Midbrain (tissue), 1 donor: Measurements from ENCODE around the gene EBLN1.

Experiments
- DNase-seq: peaks from one replicate; lab custom pipeline; 2025; lab: John Stamatoyannopoulos, UW

Gene EBLN1

DNA sequence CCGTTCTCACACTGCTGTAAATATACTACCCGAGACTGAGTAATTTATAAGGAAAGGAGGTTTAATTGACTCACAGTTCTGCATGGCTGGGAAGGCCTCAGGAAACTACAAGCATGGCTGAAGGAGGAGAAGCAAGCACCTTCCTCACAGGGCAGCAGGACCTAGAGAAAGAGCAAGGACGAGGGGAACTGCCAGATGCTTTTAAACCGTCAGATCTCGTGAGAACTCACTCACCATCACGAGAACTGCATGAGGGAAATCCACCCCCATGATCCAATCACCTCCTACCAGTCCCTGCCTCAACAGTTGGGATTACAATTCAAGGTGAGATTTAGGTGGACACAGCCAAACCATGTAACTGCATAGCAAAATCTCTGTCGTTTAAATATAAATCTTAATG, at the start of gene EBLN1:
EBLN1 (minus strand) TSS at position 174 of the 400 bp plus-strand sequence. CDS start 8,032 bp downstream, outside the sequence.
- no peak for DNase-seq

DNA sequence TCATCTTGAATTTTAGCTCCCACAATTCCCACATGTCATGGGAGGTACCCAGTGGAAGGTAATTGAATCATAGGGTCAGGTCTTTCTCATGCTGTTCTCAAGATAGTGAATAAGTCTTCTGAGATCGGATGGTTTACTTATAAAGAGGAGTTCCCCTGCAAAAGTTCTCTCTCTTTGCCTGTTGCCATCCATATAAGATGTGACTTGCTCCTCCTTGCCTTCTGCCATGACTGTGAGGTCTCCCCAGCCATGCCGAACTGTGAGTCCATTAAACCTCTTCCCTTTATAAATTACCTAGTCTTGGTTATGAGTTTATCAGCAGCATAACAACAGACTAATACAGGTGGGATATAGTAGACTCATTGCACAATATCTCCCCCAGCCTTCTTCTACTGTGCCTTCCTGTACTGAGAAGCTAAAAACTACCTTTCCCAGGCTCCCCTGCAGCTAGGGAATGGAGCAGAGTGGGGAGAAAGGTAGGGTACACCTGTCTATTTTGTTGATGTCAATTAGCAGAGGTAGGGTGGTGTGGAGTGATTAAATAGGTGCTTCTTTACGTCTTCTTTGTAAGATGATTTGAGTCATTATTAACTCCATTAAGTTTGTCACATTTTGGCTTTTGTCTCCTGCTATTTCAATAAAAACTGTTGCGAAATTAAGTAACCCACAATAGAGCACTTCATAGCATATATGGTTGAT, 48.2 kb upstream of the EBLN1 start:
- no peak for DNase-seq

DNA sequence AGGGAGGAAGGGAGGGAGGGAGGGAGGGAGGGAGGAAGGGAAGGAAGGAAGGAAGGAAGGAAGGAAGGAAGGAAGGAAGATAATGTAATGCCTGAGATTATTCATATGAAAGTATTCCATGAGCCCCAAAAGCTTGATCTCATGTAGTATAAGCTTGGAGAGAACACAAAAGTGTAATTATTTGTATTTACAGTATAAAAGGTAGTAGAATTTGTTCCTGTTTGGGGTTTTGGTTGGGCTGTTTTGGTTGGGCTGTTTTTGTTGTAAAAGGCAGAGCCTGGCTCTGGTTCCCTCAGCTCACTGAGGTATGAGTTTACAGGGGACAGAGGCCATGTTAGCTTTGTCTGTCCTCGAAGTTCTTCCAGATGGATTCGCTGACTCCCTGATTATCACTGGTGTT, 45.3 kb upstream of the EBLN1 start:
- no peak for DNase-seq

DNA sequence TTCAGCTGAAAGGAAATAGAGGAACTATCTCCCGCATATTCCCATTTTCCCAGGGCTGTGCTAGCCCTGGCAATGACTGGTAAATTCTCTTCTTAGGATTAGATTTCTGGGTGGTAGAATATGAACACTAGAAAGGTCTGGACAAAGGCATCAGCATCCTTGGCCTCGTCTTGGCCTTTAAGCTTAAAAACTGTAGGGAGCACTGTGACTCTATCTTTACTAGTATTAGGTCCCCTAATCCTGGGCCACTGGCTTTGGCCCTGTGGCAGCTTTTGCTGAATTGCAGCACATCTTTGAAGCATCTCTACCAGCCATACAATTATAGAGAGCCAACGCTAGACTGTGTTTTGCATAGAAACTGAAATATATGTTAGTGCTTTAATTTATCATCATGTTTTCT, 41.5 kb upstream of the EBLN1 start:
- no peak for DNase-seq

- no peak for DNase-seq
Measured at GRCh38 chr10:22258471-22258870, 40.7 kb upstream of the EBLN1 start.

DNA sequence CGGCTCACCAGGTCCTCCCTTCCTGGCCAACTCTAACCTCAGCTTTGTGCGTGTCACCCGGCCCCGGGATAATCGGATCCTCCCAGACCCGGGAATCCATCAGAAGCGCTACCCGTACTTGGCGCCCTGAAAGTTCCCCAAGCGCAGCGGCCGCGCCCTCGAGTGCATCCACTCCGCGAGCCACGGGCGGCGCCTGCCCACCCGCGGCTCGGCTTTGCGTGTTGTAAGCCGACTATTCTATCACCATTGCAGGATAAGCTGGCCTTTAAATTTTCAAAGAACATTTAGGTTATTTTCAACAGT, 35.7 kb upstream of the EBLN1 start:
- no peak for DNase-seq

GRCh38 chr10:22252801-22253579, 35.2 kb upstream of the EBLN1 start:
- DNase-seq: peak; percentile 63

DNA sequence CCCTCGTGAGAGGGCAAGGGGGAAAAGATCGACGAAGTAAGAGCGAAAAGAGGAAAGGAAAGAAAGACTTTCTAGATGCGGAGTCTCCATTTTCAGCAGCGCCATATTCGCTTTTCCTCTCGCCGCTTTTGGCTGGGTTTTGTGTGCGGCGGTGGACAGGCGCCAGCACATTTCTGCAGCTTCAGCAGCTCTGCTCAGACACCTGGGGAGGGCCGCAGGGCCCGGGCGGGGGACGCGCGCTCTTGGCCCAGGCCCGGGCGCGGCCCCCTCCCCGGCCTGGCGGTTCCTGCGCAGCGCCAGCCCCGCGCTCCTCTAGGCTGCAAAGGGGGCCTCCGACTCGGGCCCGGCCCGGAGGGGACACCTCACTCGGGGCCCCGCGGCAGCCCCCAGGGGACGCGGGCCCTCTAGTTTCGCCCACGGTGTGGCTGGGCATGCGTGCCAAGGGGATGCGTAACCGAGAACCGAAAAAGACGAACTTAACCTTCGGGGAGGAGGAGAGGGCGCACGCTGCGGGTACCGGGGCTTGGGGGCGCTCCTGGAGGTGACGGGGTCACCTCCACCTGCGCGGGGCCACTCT, 34.5 kb upstream of the EBLN1 start:
- peak; percentile 74 for DNase-seq

GRCh38 chr10:22251751-22252223, 34.0 kb upstream of the EBLN1 start:
- peak; percentile 74 for DNase-seq

DNA sequence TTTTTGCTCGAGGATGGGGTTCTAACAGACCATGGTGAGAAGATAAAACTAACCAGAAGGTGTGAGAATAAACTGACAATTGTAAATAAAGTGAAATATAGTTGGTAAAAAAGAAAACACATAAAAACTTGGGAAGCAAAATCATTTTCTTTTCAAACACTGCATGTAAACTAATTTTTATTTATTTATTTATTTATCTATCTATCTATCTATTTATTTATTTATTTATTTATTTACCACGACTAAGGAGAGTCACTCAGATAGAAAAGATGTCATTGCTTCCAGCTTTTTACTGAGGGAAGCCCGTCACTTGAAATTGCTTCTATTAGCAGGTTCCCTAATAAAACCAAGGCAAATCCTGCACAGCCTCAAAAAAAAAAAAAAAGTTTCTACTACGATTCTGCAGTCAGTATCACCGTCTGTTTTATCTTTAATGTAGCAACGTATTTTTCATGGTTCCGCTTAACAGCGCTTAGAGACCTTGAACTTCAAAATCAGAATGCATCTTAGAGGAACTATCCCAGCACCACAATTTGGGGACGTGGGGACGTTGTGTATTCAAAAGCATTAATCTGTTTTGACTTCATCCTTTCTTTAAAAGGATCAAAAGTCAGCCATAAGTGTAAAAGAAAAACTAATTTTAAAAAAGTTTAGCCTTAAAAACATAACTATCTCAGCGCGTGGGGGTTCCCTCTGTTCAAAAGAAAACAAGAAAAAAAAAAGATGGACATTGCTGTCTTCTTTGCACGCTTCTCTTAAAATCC, 33.3 kb upstream of the EBLN1 start:
- peak; percentile 48 for DNase-seq

DNA sequence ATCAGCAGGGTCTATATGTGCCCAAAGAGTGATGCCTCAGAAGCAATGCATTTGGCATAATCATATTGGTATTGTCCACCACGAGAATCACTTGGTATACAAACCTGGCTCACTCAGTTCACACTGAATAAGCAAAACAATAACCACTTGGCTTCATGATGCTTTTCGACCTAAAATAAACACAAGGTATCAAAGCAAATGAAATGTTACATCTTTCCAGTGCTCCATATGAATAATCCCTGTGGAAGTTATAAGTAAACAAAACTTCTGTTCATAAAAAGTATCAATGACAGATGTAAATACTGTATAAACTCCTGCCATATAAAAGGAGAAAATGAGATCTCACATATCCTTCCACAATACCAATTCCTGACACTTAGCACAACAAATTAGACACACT, 29.8 kb upstream of the EBLN1 start:
- DNase-seq: no peak

DNA sequence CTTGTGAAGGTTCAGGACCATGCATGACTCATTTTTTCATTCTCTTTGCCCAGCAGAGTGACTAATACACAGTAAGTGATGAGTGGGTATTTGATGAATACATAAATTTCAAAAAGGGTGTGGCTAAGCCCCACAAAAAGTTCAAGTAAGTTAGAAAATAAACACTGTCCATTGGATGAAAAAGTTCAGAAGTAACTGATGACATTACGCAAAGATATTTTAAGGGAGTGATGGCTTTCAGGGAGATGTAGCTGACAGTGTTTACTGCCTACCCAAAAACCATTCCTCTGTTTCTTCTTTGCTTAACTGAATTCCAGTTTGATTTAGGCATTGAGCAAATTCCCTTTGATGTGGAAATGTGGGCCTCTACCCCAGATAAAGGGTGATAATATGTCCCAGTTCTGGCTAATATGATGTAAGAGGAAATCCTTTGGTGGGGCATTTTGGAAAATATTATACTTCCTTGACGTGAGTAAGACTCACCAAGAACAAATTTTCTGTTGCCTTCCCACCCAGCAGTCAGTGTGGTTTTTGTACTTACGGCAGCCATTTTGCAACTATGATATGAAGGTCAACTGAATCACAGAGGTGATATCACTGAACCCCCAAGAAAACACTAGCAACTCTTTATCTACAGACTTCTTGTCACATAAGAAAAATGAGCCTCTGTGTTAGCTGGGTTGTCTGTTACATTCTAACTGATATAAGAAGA, 29.0 kb upstream of the EBLN1 start:
- DNase-seq: no peak

- no peak for DNase-seq
Measured at GRCh38 chr10:22245567-22245966, 27.8 kb upstream of the EBLN1 start.

- DNase-seq: no peak
Measured at GRCh38 chr10:22244855-22245254, 27.0 kb upstream of the EBLN1 start.

DNA sequence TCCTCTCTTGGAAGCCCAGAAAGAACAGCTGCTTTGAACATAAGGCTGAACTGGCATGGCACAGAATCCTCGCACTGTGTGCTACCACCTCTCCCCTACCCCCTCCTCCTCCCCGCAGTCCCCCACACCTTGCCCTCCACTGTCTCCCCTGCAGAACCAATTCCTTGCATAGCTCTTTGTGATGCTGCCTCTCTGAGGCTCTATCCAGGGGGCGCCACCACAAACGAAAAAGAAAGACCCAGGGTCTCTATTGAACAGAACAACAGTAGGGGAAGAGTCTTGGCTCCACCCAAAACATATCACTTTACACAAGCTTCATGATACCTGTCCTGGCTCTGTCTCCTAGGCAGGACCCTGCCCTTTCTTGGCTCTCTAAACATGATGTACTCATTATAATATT, 26.2 kb upstream of the EBLN1 start:
- no peak for DNase-seq

- DNase-seq: no peak
Measured at GRCh38 chr10:22243321-22243720, 25.5 kb upstream of the EBLN1 start.

GRCh38 chr10:22231260-22231659, 13.4 kb upstream of the EBLN1 start:
- no peak for DNase-seq

- DNase-seq: peak; percentile 34
Measured at GRCh38 chr10:22230158-22230833, 12.5 kb upstream of the EBLN1 start.

- DNase-seq: no peak
Measured at GRCh38 chr10:22229802-22230157, 12.0 kb upstream of the EBLN1 start.

DNA sequence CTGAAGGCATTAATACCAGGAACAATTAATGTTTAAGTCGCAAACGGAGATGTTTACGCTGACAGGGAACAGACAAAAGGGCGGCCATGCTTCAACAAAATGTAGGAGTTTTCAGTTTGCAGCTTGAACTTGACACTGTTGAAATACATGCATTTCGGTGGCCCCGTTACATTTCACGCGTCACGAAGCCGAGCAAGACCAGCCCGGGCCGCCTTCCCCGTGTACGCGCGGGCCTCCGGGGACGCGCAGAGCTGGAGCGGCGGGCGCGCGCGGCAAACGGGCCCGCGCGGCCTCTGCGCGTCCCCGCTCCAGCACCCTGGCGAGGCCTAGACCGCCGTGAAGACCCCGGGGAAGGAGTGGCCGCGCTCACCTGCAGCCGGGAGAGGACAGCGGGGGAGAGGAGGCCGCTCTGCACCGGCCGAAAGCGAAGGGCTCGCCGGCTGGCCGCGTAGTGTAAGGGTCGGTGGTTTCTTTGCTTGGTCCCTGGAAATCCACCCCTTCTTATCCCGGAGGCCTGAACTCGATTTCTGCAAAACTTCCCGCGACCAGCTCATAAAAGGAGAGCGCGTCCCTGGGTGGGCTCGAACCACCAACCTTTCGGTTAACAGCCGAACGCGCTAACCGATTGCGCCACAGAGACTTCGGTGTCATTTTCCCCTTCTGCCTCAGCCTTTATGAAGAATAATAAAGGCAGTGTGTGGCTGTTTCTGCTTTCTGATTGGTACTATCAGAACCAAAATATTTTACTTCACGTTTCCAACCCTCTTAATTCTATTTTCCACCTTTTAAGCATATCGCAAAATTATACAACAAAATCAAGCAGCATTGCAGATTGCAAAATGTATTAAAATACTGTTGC, 11.4 kb upstream of the EBLN1 start:
- DNase-seq: peak; percentile 87
